ENCODE measurements around the gene AMDHD2. TPM values are rescaled to one million over a fixed set of nuclear protein-coding genes. Genes with fewer than 3 reads are reported as not detected.
"Not testable (repeated sequence)": the region's sequence is repeated elsewhere in the genome, so short reads cannot be mapped to it uniquely, and the experiment has no call there.

AMDHD2 gene
- polyA plus RNA-seq, 4 donors: 11.7 to 38.5 (median 23.0) TPM

DNA sequence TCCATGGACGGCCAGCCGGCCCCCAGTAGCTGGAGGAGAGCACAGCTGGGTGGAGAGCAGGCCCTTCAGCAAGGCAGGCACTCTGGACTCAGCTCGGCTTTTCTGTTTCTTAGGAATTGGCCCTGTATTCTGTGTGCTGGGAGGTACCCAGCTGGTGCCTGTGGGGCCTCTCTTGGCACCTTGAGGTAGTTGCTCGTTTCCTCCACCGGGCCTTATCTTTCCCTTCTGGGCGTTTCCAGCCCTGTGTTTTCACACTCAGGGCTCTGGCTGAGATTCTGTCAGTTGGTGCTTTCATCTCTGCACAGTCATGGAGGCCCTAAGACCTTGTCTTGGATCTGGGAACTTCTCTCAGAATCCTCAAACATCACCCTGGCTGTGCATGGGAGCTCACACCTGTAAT is 47.3 kb downstream of the AMDHD2 start:
- not testable (repeated sequence) for DNase-seq (ENCODE audit: low read depth in 4 of 4, low spot score in 3 of 4)

DNA sequence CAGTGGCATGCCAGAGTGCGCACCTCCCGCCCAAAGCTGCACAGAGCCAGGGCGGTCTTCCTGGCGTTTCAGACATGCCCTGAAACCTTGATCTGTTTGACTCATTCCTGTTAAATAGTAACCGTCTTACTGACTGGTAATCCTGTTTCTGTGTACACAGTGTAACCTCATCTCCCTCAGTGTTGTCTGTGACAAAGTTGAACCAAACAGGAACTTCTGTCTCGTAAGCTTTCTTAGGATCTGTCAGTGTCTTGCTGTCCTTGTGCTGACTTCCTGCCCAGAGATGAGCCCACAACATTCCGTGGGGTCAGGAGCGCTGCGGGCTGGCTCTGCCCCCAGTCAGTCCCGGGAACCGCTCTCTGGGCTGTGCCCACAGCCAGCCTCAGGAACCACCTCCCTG is 48.4 kb downstream of the AMDHD2 start:
- not testable (repeated sequence) for DNase-seq (ENCODE audit: low read depth in 4 of 4, low spot score in 3 of 4)

DNA sequence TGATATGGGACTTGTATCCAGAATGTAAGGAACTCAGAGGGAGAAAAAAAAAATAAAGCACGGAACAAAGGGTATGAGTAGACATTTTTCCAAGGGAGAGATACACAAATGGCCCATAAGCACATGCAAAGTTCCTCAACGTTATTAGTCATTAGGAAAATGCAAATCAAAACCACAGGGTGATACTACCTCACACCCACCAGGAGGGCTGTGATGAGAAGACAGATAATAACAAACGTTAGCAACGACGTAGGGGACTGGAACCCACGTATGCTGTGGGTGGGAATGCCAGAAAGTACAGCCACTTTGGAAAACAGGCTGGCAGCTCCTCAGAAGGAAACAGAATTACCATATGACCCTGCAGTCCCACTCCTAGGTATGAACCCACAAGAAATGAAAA is 52.5 kb downstream of the AMDHD2 start:
- not testable (repeated sequence) for DNase-seq (ENCODE audit: low read depth in 4 of 4, low spot score in 3 of 4)

DNA sequence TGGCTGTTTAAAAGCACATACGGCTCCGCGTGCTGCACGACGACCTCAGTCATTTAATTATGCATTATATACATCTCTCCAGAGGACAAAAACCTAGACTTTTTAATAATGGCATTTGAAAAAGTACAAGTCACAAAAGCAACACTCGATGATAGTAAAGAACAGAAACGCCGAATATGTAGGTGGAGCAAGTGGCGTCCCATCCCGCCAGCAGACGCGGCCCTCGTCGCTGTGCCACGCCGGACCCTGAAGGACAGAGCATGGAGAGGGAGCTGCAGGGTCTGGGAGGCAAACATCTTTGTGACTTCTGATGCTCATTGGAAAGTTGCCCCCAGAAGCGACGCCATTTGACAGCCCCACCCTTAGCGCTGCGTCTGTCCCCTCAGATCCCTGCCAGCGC is 55.7 kb downstream of the AMDHD2 start:
- not testable (repeated sequence) for DNase-seq (ENCODE audit: low read depth in 4 of 4, low spot score in 3 of 4)

DNA sequence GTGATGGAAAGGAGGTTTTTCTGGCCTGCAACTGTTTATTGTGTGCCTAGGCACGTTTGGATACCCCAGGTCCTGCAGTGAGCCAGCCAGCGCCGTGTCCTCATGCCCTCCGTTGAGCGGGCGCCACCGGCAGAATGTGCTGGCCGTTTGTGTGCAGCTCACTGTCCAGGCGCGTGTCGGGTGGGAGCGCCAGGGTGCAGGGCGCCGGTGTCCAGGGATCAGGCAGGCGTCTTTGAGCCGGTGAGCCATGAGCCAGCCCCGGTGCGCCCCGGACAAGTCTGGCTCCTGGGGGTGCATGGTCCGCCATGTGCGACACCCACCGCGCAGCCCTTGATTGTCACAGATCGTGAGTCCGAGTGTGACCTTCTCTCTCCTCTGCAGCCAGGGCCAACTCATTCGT is 56.9 kb downstream of the AMDHD2 start:
- not testable (repeated sequence) for DNase-seq (ENCODE audit: low read depth in 4 of 4, low spot score in 3 of 4)

DNA sequence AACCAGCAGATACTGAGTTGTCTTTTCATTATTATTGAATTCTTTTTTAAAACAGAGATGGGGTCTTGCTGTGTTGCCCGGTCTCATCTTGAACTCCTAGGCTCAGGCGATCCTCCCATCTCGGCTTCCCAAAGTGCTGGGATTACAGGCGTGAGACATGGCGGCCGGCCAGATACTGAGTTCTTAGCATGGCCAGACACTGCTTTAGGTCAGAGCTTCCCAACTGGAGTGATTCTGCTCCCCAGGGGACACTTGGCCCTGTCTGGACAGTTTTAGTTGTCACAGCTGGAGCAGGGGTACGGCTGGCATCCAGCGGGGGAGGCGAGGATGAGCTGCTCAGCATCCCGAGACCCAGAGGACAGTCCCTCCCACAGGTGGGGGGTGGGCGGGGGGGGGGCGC is 58.7 kb downstream of the AMDHD2 start:
- not testable (repeated sequence) for DNase-seq (ENCODE audit: low read depth in 4 of 4, low spot score in 3 of 4)

DNA sequence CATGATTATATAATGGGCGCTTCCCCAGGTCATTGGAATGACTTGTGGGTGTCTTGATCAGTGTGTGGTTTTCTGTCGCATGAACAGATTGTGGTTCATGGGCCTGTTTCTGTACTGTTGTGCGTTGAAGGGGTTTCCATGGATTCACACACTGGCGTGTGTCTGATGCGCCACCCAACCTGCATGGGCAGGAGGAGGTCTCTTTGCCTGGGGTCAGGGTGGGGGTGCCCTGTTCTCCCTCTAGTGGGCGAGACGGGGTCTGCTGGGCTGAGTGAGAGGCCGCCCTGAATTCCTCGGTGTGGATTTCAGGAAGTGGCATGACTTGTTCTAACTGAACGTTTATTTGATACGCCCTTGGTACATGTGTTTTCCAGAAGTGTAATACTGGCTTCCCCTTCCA is 60.0 kb downstream of the AMDHD2 start:
- DNase-seq (ENCODE audit: low read depth in 4 of 4, low spot score in 3 of 4): not testable (repeated sequence)

DNA sequence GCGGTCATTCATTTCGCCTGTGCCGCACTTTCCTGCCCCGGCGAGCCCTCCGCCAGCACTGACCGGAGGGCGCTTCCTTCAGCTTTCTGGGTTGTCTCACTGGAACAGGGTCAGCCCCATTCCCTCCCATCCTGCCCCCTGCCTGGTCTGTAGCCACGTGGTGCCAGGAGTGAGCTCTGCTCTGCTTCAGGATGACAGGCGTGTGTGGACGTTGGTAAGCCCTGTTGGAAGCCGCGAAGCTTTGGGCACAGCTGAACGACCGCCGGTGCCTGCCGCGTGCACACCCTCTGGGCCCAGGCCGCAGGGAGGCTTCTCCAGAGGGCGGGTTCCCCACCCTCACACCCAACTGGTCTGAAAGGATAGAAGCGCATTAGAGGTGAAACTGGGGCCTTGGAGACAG is 60.6 kb downstream of the AMDHD2 start:
- DNase-seq (ENCODE audit: low read depth in 4 of 4, low spot score in 3 of 4): not testable (repeated sequence)

Other genes starting within 250 kb of the AMDHD2 start
- 10 to 100 TPM in 1 of 4 donors, 1 to 10 TPM in 3; 5.0 to 15.4 (median 5.9) TPM for gene ABCA3, start 179.6 kb upstream of the AMDHD2 start, polyA plus RNA-seq (ENCODE audit: insufficient read length in 4 of 4)
- 10 to 100 TPM in 2 of 4 donors, 1 to 10 TPM in 2; 7.8 to 11.9 (median 10.3) TPM for gene CCNF, start 90.9 kb upstream of the AMDHD2 start, polyA plus RNA-seq (ENCODE audit: insufficient read length in 4 of 4)
- gene TEDC2, start 60.3 kb upstream of the AMDHD2 start, polyA plus RNA-seq (ENCODE audit: insufficient read length in 4 of 4): 10 to 100 TPM in 2 of 4 donors, 1 to 10 TPM in 2; 6.1 to 14.6 (median 10.1) TPM
- gene NTN3, start 49.1 kb upstream of the AMDHD2 start, polyA plus RNA-seq (ENCODE audit: insufficient read length in 4 of 4): 1 to 10 TPM; 2.1 to 5.0 (median 2.6) TPM
- gene TBC1D24, start 45.2 kb upstream of the AMDHD2 start, polyA plus RNA-seq (ENCODE audit: insufficient read length in 4 of 4): 10 to 100 TPM; 15.1 to 22.7 (median 18.3) TPM
- gene ATP6V0C, start 6.4 kb upstream of the AMDHD2 start, polyA plus RNA-seq (ENCODE audit: insufficient read length in 4 of 4): 100 to 1,000 TPM; 127 to 274 (median 170) TPM
- gene CEMP1, start 11.0 kb downstream of the AMDHD2 start, polyA plus RNA-seq (ENCODE audit: insufficient read length in 4 of 4): 1 to 10 TPM; 1.9 to 7.1 (median 3.5) TPM
- gene PDPK1, start 17.6 kb downstream of the AMDHD2 start, polyA plus RNA-seq (ENCODE audit: insufficient read length in 4 of 4): 10 to 100 TPM; 40.2 to 54.3 (median 46.8) TPM
- gene KCTD5, start 162.2 kb downstream of the AMDHD2 start, polyA plus RNA-seq (ENCODE audit: insufficient read length in 4 of 4): 10 to 100 TPM; 19.2 to 26.0 (median 24.0) TPM
- 1 to 10 TPM in 2 of 4 donors, under 1 TPM in 2; 0.73 to 1.9 (median 1.0) TPM for gene PRSS27, start 199.9 kb downstream of the AMDHD2 start, polyA plus RNA-seq (ENCODE audit: insufficient read length in 4 of 4)
- gene SRRM2, start 232.3 kb downstream of the AMDHD2 start, polyA plus RNA-seq (ENCODE audit: insufficient read length in 4 of 4): 100 to 1,000 TPM; 437 to 838 (median 600) TPM

Data from left renal pelvis (tissue), 4 donors.